Ishikawa (cell line): ENCODE results near the gene APBA2.

Experiments used
- EP300 ChIP-seq: IDR thresholded peaks from 2 replicates; pipeline ENCODE4 v1.6.1; 2012; ENCODE audit warnings: borderline replicate concordance
- NFIC ChIP-seq: IDR thresholded peaks from 2 replicates; pipeline ENCODE4 v1.6.1; 2012
- RAD21 ChIP-seq: IDR thresholded peaks from 2 replicates; pipeline ENCODE4 v1.6.1; 2012; ENCODE audit warnings: low read depth
- TAF1 ChIP-seq: IDR thresholded peaks from 2 replicates; pipeline ENCODE4 v1.6.1; 2012; ENCODE audit warnings: low read depth, mild to moderate bottlenecking
- ZBTB7A ChIP-seq: IDR thresholded peaks from 2 replicates; pipeline ENCODE4 v1.6.1; 2012; ENCODE audit warnings: low read depth
- TF ChIP-seq, protein P1 (sequence below): IDR thresholded peaks from 2 replicates; pipeline ENCODE4 v1.6.1; 2012; ENCODE audit warnings: low read depth, mild to moderate bottlenecking

DNA sequence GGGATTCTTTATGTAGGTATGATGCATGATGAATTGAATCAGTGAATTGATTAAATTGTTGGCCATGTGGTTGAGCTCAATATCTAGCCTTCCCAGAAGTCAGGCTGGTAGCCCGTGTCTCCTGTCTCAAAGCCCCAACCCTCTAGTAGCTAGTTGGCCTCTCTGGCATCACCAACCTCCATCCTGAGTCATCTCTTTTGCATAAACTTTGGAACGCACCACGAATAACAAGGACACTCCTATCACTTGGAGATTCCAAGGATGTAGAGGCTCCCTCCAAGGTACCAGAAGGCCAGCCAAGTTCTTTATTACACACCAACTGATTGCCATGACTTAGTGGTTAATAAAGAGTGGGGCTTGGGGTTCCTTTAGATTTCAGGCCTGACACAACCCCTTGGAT is 148.4 kb downstream of the APBA2 start:
- TF ChIP-seq NFIC (no peak), EP300 (no peak), TAF1 (no peak), RAD21 (no peak), ZBTB7A (no peak)
- TF ChIP-seq, protein P1, sequence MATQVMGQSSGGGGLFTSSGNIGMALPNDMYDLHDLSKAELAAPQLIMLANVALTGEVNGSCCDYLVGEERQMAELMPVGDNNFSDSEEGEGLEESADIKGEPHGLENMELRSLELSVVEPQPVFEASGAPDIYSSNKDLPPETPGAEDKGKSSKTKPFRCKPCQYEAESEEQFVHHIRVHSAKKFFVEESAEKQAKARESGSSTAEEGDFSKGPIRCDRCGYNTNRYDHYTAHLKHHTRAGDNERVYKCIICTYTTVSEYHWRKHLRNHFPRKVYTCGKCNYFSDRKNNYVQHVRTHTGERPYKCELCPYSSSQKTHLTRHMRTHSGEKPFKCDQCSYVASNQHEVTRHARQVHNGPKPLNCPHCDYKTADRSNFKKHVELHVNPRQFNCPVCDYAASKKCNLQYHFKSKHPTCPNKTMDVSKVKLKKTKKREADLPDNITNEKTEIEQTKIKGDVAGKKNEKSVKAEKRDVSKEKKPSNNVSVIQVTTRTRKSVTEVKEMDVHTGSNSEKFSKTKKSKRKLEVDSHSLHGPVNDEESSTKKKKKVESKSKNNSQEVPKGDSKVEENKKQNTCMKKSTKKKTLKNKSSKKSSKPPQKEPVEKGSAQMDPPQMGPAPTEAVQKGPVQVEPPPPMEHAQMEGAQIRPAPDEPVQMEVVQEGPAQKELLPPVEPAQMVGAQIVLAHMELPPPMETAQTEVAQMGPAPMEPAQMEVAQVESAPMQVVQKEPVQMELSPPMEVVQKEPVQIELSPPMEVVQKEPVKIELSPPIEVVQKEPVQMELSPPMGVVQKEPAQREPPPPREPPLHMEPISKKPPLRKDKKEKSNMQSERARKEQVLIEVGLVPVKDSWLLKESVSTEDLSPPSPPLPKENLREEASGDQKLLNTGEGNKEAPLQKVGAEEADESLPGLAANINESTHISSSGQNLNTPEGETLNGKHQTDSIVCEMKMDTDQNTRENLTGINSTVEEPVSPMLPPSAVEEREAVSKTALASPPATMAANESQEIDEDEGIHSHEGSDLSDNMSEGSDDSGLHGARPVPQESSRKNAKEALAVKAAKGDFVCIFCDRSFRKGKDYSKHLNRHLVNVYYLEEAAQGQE: no peak
